B cell (primary cell): ENCODE data around the gene TTC23. TPM values are rescaled to one million over a fixed set of nuclear protein-coding genes. Genes with fewer than 3 reads are reported as not detected.

Experiments
- ATAC-seq: fragments of 200-7000 bp; cut with Tn5 transposase; one replicate; pipeline ENCODE4 v1.10.0; 2021; ENCODE audit warnings: low read depth, mild to moderate bottlenecking, moderate number of reproducible peaks, moderate library complexity
- CTCF ChIA-PET: fragments of 350-600 bp; sonication (Branson Sonifier 250); formaldehyde crosslinking; loops from one replicate; lab custom pipeline; 2021; ENCODE audit warnings: antibody characterized with exemption, inconsistent platforms; lab: Charles Lee
- POLR2A ChIA-PET: fragments of 350-600 bp; sonication (Branson Sonifier 250); formaldehyde crosslinking; loops from one replicate; lab custom pipeline; 2021; ENCODE audit warnings: antibody characterized with exemption; lab: Charles Lee
- DNase-seq: peaks from one replicate; pipeline ENCODE4 v3.0.0; 2013
- H2AFZ ChIP-seq: 2 replicates; pipeline ENCODE4 v1.6.1; 2012; ENCODE audit warnings: mild to moderate bottlenecking, low read depth, low read length; ENCODE audit not compliant: insufficient read depth, poor library complexity, severe bottlenecking
- H3K27ac ChIP-seq, 2 donors: 1 replicate in 1 of 2; 2 replicates in 1 of 2; pipeline ENCODE4 v1.5.1; 2012 to 2013; ENCODE audit warnings: low read length in 2 of 2, mild to moderate bottlenecking in 2 of 2, moderate library complexity in 1 of 2
- H3K27me3 ChIP-seq, 4 experiments: fragments of 200-600 bp in 1 of 4; sonication (generic) in 1 of 4; replicated peaks in 1 of 4; 1 replicate in 2 of 4; 2 replicates in 2 of 4; pipeline versions ENCODE4 v1.6.1 to v1.7.0; 2013 to 2016; ENCODE audit warnings: low read length in 3 of 4, mild to moderate bottlenecking in 2 of 4, mixed read lengths in 1 of 4, moderate library complexity in 1 of 4; ENCODE audit not compliant: insufficient read depth in 4 of 4, control insufficient read depth in 3 of 4; ENCODE audit errors: control extremely low read depth in 1 of 4
- H3K36me3 ChIP-seq, 2 experiments: replicated peaks in 1 of 2; 1 replicate in 1 of 2; 2 replicates in 1 of 2; pipeline versions ENCODE4 v1.6.1 to v1.7.1; 2013; ENCODE audit warnings: low read length in 1 of 2; ENCODE audit not compliant: insufficient read depth in 2 of 2, control insufficient read depth in 1 of 2; ENCODE audit errors: control extremely low read depth in 1 of 2, extremely low read depth in 1 of 2
- H3K4me1 ChIP-seq, 2 donors: fragments of 200-600 bp in 1 of 2; sonication (generic) in 1 of 2; 1 replicate in 1 of 2; 2 replicates in 1 of 2; pipeline versions ENCODE4 v1.5.1 to v1.6.1; 2013 to 2017; ENCODE audit warnings: low read length in 2 of 2; ENCODE audit not compliant: control insufficient read depth in 2 of 2, insufficient read depth in 2 of 2
- H3K4me2 ChIP-seq: replicated peaks from 2 replicates; pipeline ENCODE3; 2012; ENCODE audit warnings: mild to moderate bottlenecking, low read depth, low read length; ENCODE audit not compliant: poor library complexity, severe bottlenecking
- H3K4me3 ChIP-seq, 5 experiments: fragments of 200-600 bp in 1 of 5; sonication (generic) in 1 of 5; 1 replicate in 3 of 5; 2 replicates in 2 of 5; pipeline versions ENCODE4 v1.5.1 to v1.7.0; 2011 to 2016; ENCODE audit warnings: low read length in 4 of 5, mild to moderate bottlenecking in 4 of 5, low read depth in 2 of 5, control low read depth in 1 of 5, moderate library complexity in 1 of 5; ENCODE audit not compliant: insufficient read depth in 1 of 5; ENCODE audit errors: control extremely low read depth in 1 of 5, extremely low read depth in 1 of 5
- H3K79me2 ChIP-seq: fragments of 200-600 bp; sonication (generic); one replicate; pipeline ENCODE4 v1.6.0; 2016; ENCODE audit warnings: low read length; ENCODE audit not compliant: control insufficient read depth, insufficient read depth
- H3K9ac ChIP-seq: fragments of 200-600 bp; sonication (generic); 2 replicates; pipeline ENCODE4 v1.6.1; 2017; ENCODE audit warnings: mild to moderate bottlenecking, low read length, moderate library complexity
- H3K9me3 ChIP-seq, 3 donors: one replicate each; pipeline versions ENCODE4 v1.6.1 to v1.7.1; 2013; ENCODE audit warnings: low read length in 2 of 3; ENCODE audit not compliant: control insufficient read depth in 2 of 3, insufficient read depth in 1 of 3; ENCODE audit errors: control extremely low read depth in 1 of 3
- H4K20me1 ChIP-seq: 2 replicates; pipeline ENCODE4 v1.6.0; 2012; ENCODE audit warnings: mild to moderate bottlenecking, low read length; ENCODE audit not compliant: insufficient read depth, control insufficient read depth, poor library complexity, severe bottlenecking
- H3K27ac Mint-ChIP-seq: one replicate; pipeline ENCODE4 v1.8.0; 2021; ENCODE audit warnings: mixed read lengths
- H3K27me3 Mint-ChIP-seq: one replicate; pipeline ENCODE4 v1.8.0; 2021; ENCODE audit warnings: mixed read lengths
- H3K4me1 Mint-ChIP-seq: one replicate; pipeline ENCODE4 v1.8.0; 2021; ENCODE audit warnings: mixed read lengths
- H3K4me3 Mint-ChIP-seq: one replicate; pipeline ENCODE4 v1.8.0; 2021; ENCODE audit warnings: mixed read lengths
- H3K9me3 Mint-ChIP-seq: one replicate; pipeline ENCODE4 v1.8.0; 2022; ENCODE audit warnings: mixed read lengths; ENCODE audit not compliant: insufficient read depth
- CTCF ChIP-seq: fragments of 200-600 bp; IDR thresholded peaks from one replicate; pipeline ENCODE4 v1.8.0; 2022; ENCODE audit warnings: antibody characterized with exemption, mild to moderate bottlenecking
- EZH2 ChIP-seq: IDR thresholded peaks from 2 replicates; pipeline ENCODE4 v1.6.1; 2012; ENCODE audit warnings: borderline replicate concordance, low read depth, mild to moderate bottlenecking, moderate library complexity, low read length; ENCODE audit not compliant: insufficient read depth, poor library complexity, severe bottlenecking
- WGBS: methylation state at CpG from one replicate; pipeline ENCODE4 v1.1.5; 2013; ENCODE audit warnings: missing lambda C conversion rate; ENCODE audit not compliant: insufficient coverage; 5-methylcytosine and 5-hydroxymethylcytosine counted together
- intact Hi-C: fragments of 100-400 bp; cut with micrococcal nuclease; formaldehyde crosslinking; loops from one replicate; pipeline ENCODE4 v1.10.0; 2022
- polyA plus RNA-seq: library from polyadenylated mRNA; depleted of rRNA; stranded (reverse); fragments of >200 nt; gene quantifications from 2 replicates; pipeline ENCODE4 v1.2.3, GENCODE V29; 2012
- total RNA-seq, 2 donors: library from RNA; stranded (reverse); fragments of 120-200 nt in 1 of 2; gene quantifications; 1 replicate in 1 of 2; 2 replicates in 1 of 2; pipeline versions ENCODE4 v1.2.3 to v1.2.4, GENCODE V29; 2013 to 2022

The TTC23 gene
- total and polyA plus RNA-seq, 2 donors (not counting 1 experiment from before 2014, with no cell fraction given), result 0.15 to 1.9 TPM

GRCh38 chr15:99117563-99118257 lies 131.7 kb downstream of the TTC23 start:
- no peaks in the 10 kb centered on the region for H3K9me3 Mint-ChIP-seq
- no peaks in the 10 kb centered on the region for H4K20me1 ChIP-seq
- 88% methylated on average over 20 of the region's 20 CpGs for WGBS
- H3K4me3 Mint-ChIP-seq, result no peak overlapping the region
- H3K4me1 ChIP-seq, result no peaks in the 10 kb centered on the region
- no peak overlapping the region for H2AFZ ChIP-seq
- ATAC-seq (no peak), DNase-seq (no peak)
- no peak for TF ChIP-seq EZH2
- TF ChIP-seq CTCF, result no peak
- H3K27ac ChIP-seq, result no peak overlapping the region
- H3K27me3 ChIP-seq, result no peaks in the 10 kb centered on the region
- H3K79me2 ChIP-seq, result no peaks in the 10 kb centered on the region
- ChIA-PET POLR2A (no interaction called here), CTCF (no interaction called here)
- H3K9ac ChIP-seq, result no peak overlapping the region
- no peak overlapping the region for H3K4me2 ChIP-seq
- intact Hi-C loops, result no loop called here
- H3K4me1 Mint-ChIP-seq, result no peaks in the 10 kb centered on the region
- H3K4me3 ChIP-seq, result no peak overlapping the region
- H3K27ac Mint-ChIP-seq, result no peak overlapping the region
- H3K9me3 ChIP-seq, result no peaks in the 10 kb centered on the region
- H3K27me3 Mint-ChIP-seq, result peaks cover 11% of the 10 kb centered on the region
- no peaks in the 10 kb centered on the region for H3K36me3 ChIP-seq

GRCh38 chr15:99117111-99117510 lies 132.3 kb downstream of the TTC23 start:
- Mint-ChIP-seq H3K27me3 (peaks cover 11% of the 10 kb centered on the region), H3K4me1 (no peaks in the 10 kb centered on the region), H3K9me3 (no peaks in the 10 kb centered on the region), H3K4me3 (no peak overlapping the region), H3K27ac (no peak overlapping the region)
- no peaks in the 10 kb centered on the region for H3K36me3 ChIP-seq
- no peak for TF ChIP-seq EZH2
- TF ChIP-seq CTCF, result no peak
- no peak overlapping the region for H2AFZ ChIP-seq
- H3K9me3 ChIP-seq, result no peaks in the 10 kb centered on the region
- no peaks in the 10 kb centered on the region for H3K79me2 ChIP-seq
- WGBS, result 82% methylated on average over 8 of the region's 8 CpGs
- H4K20me1 ChIP-seq, result no peaks in the 10 kb centered on the region
- H3K9ac ChIP-seq, result no peak overlapping the region
- ATAC-seq (no peak), DNase-seq (no peak)
- H3K4me2 ChIP-seq, result no peak overlapping the region
- no peak overlapping the region for H3K4me3 ChIP-seq
- H3K27me3 ChIP-seq, result no peaks in the 10 kb centered on the region
- CTCF ChIA-PET, result no interaction called here
- intact Hi-C loops, result no loop called here
- POLR2A ChIA-PET, result no interaction called here
- no peak overlapping the region for H3K27ac ChIP-seq
- H3K4me1 ChIP-seq, result no peaks in the 10 kb centered on the region
